ENCODE data around the gene C16orf92.

The C16orf92 gene

GRCh38 chr16:29989111-29989858 lies 33.7 kb upstream of the C16orf92 start:
- DNase-seq: no peak

- no peak for DNase-seq
These were observed 33.0 kb upstream of the C16orf92 start for GRCh38 chr16:29990034-29990433.

GRCh38 chr16:29990883-29991570 lies 32.0 kb upstream of the C16orf92 start:
- DNase-seq: no peak

GRCh38 chr16:29991571-29991904 lies 31.5 kb upstream of the C16orf92 start:
- DNase-seq: no peak

GRCh38 chr16:29992344-29992967 lies 30.5 kb upstream of the C16orf92 start:
- no peak for DNase-seq

GRCh38 chr16:29993191-29993902 lies 29.7 kb upstream of the C16orf92 start:
- no peak for DNase-seq

- DNase-seq: no peak
These were observed 28.9 kb upstream of the C16orf92 start for GRCh38 chr16:29993903-29994599.

GRCh38 chr16:29994600-29995323 lies 28.2 kb upstream of the C16orf92 start:
- DNase-seq: peak; percentile 29

GRCh38 chr16:29995324-29995910 lies 27.6 kb upstream of the C16orf92 start, which contains the start of gene HIRIP3:
Gene HIRIP3 (minus strand): TSS chr16:29995617. CDS start chr16:29995605, 12 bp downstream.
- peak; percentile 87 for DNase-seq

- DNase-seq: peak; percentile 98
These were observed 26.9 kb upstream of the C16orf92 start, which contains the start of gene INO80E for GRCh38 chr16:29995911-29996765. Gene INO80E (plus strand): TSS chr16:29996241. CDS start chr16:29996311, 70 bp downstream.

GRCh38 chr16:29996766-29997250 lies 26.2 kb upstream of the C16orf92 start:
- no peak for DNase-seq

GRCh38 chr16:29999605-30000004 lies 23.4 kb upstream of the C16orf92 start:
- no peak for DNase-seq

- DNase-seq: no peak
These were observed 22.0 kb upstream of the C16orf92 start for GRCh38 chr16:30000735-30001631.

- no peak for DNase-seq
These were observed 20.2 kb upstream of the C16orf92 start for GRCh38 chr16:30002614-30003346.

GRCh38 chr16:30003670-30004423 lies 19.2 kb upstream of the C16orf92 start:
- DNase-seq: no peak

- DNase-seq: no peak
These were observed 18.6 kb upstream of the C16orf92 start for GRCh38 chr16:30004424-30004776.

- no peak for DNase-seq
These were observed 18.2 kb upstream of the C16orf92 start for GRCh38 chr16:30004811-30005242.
